ENCODE data around the gene KRTAP2-4. TPM values are rescaled to one million over a fixed set of nuclear protein-coding genes. Genes with fewer than 3 reads are reported as not detected.
A peak's percentile ranks its signal among the peaks of the same experiment; 100 is the strongest.
"Not testable (repeated sequence)": the region's sequence is repeated elsewhere in the genome, so short reads cannot be mapped to it uniquely, and the experiment has no call there.

KRTAP2-4 gene
- total and polyA plus RNA-seq, 2 of the 4 experiments (the other 2 are of a cell fraction): not detected

GRCh38 chr17:41096055-41096454, 30.4 kb upstream of the KRTAP2-4 start:
- Histone ChIP-seq H3K9me3 (ENCODE audit: control insufficient read depth, insufficient read depth, low read length) (no peaks in the 10 kb centered on the region), H3K14ac (replicated peaks; ENCODE audit: low read depth, low read length) (no peak overlapping the region), H2AK9ac (replicated peaks; ENCODE audit: low read depth, low read length, poor library complexity) (no peak overlapping the region), H2AFZ (replicated peaks; ENCODE audit: low read length, poor library complexity) (no peak overlapping the region), H3K4me3 (ENCODE audit: insufficient read depth, low read depth, low read length) (no peak overlapping the region), H4K5ac (ENCODE audit: low read depth, low read length) (no peak overlapping the region; the same call in 1 of the 2 replicates), H3K27ac (ENCODE audit: insufficient read depth, low read length) (no peak overlapping the region), H2BK15ac (ENCODE audit: low read depth, low read length) (no peak overlapping the region), H3K56ac (ENCODE audit: extremely low read depth, insufficient read depth, low read length) (no peak overlapping the region), H4K91ac (ENCODE audit: insufficient read depth, low read depth, low read length) (no peak overlapping the region), H3K4ac (ENCODE audit: low read depth, low read length) (no peak overlapping the region), H2AK5ac (ENCODE audit: low read depth, low read length) (no peak overlapping the region), H4K20me1 (ENCODE audit: insufficient read depth, low read length) (no peaks in the 10 kb centered on the region), H3K9me1 (ENCODE audit: insufficient read depth, low read length) (peaks cover 3% of the 10 kb centered on the region; the same call in 1 of the 2 replicates), H3K4me2 (ENCODE audit: low read depth, low read length) (no peak overlapping the region), H2BK20ac (ENCODE audit: low read depth, low read length) (peak overlapping the region; percentile 39), H2BK5ac (ENCODE audit: low read depth, low read length, poor library complexity, severe bottlenecking) (no peak overlapping the region), H3K4me1 (ENCODE audit: control insufficient read depth, insufficient read depth, low read length) (peaks cover 4% of the 10 kb centered on the region; the same call in 1 of the 2 replicates), H3K36me3 (ENCODE audit: control insufficient read depth, insufficient read depth, low read length) (no peaks in the 10 kb centered on the region), H3K23ac (ENCODE audit: low read depth, low read length) (no peak overlapping the region), H4K8ac (ENCODE audit: low read depth in 2 of 2, low read length in 2 of 2) (no peak overlapping the region), H3K9ac (ENCODE audit: low read depth, low read length) (no peak overlapping the region), H2BK120ac (ENCODE audit: low read depth, low read length) (peak overlapping the region; percentile 56; the same call in 1 of the 2 replicates), H3K18ac (ENCODE audit: low read depth, low read length) (no peak overlapping the region; the same call in 1 of the 2 replicates), H3K27me3 (ENCODE audit: control insufficient read depth, insufficient read depth, low read length) (no peaks in the 10 kb centered on the region), H3K79me1 (ENCODE audit: low read depth in 1 of 2, low read length in 2 of 2) (no peaks in the 10 kb centered on the region)
- in situ Hi-C loops (cut with MboI; ENCODE audit: low sequenced_read_pairs) (no loop called here), intact Hi-C loops (cut with micrococcal nuclease) (no loop called here), dilution Hi-C loops (cut with HindIII; ENCODE audit: low sequenced_read_pairs, unreplicated experiment) (no loop called here)
- no TSS peak for BruUV-seq (replicated peaks)
- CTCF ChIA-PET: interaction anchor here (0.7 kb wide), 1 partner anchor 227 kb away, joined by 3 read pairs; no protein-coding TSS in a partner anchor
- DNase-seq: no peak
- WGBS, 2 experiments (ENCODE audit: extremely low coverage in 2 of 2, insufficient read length in 1 of 2): 70% methylated on average over 2 of the region's 7 CpGs; no CpG with 5 or more reads in 1 of the 2 experiments
- TF ChIP-seq CTCF (conservative IDR thresholded peaks at IDR 0.05; ENCODE audit: low read depth, low read length) (no peak), MAZ (IDR thresholded peaks at IDR 0.05; ENCODE audit: borderline replicate concordance, low read depth, low read length) (no peak), CHD1 (IDR thresholded peaks at IDR 0.05; ENCODE audit: low read depth, low read length) (no peak), SMC3 (IDR thresholded peaks at IDR 0.05; ENCODE audit: low read depth, low read length) (no peak), POLR2A (IDR thresholded peaks at IDR 0.05; ENCODE audit: low read depth, low read length) (no peak), MXI1 (IDR thresholded peaks at IDR 0.05; ENCODE audit: borderline replicate concordance, low read depth, low read length) (no peak), CEBPB (IDR thresholded peaks at IDR 0.05; ENCODE audit: low read depth, low read length) (no peak)
- ATAC-seq (ENCODE audit: low read depth): no peak
- POLR2A ChIA-PET (ENCODE audit: unreplicated experiment): no interaction called here

- ATAC-seq (ENCODE audit: low read depth); H3K4ac ChIP-seq (ENCODE audit: low read depth, low read length); H3K4me1 ChIP-seq (ENCODE audit: control insufficient read depth, insufficient read depth, low read length); H3K4me3 ChIP-seq (ENCODE audit: insufficient read depth, low read depth, low read length); H3K36me3 ChIP-seq (ENCODE audit: control insufficient read depth, insufficient read depth, low read length); CTCF ChIA-PET; H4K5ac ChIP-seq (ENCODE audit: low read depth, low read length); H3K79me1 ChIP-seq (ENCODE audit: low read depth in 1 of 2, low read length in 2 of 2); H3K23ac ChIP-seq (ENCODE audit: low read depth, low read length); H3K56ac ChIP-seq (ENCODE audit: extremely low read depth, insufficient read depth, low read length); H4K8ac ChIP-seq (ENCODE audit: low read depth in 2 of 2, low read length in 2 of 2); H2AFZ ChIP-seq (replicated peaks; ENCODE audit: low read length, poor library complexity); DNase-seq; H2AK9ac ChIP-seq (replicated peaks; ENCODE audit: low read depth, low read length, poor library complexity); H3K27ac ChIP-seq (ENCODE audit: insufficient read depth, low read length); H3K9ac ChIP-seq (ENCODE audit: low read depth, low read length); in situ Hi-C loops (cut with MboI; ENCODE audit: low sequenced_read_pairs); H3K27me3 ChIP-seq (ENCODE audit: control insufficient read depth, insufficient read depth, low read length); H3K14ac ChIP-seq (replicated peaks; ENCODE audit: low read depth, low read length); H4K20me1 ChIP-seq (ENCODE audit: insufficient read depth, low read length); H4K91ac ChIP-seq (ENCODE audit: insufficient read depth, low read depth, low read length); BruUV-seq (replicated peaks); H2BK5ac ChIP-seq (ENCODE audit: low read depth, low read length, poor library complexity, severe bottlenecking); H3K4me2 ChIP-seq (ENCODE audit: low read depth, low read length); H3K18ac ChIP-seq (ENCODE audit: low read depth, low read length); H2BK20ac ChIP-seq (ENCODE audit: low read depth, low read length); dilution Hi-C loops (cut with HindIII; ENCODE audit: low sequenced_read_pairs, unreplicated experiment); H2BK15ac ChIP-seq (ENCODE audit: low read depth, low read length); H2BK120ac ChIP-seq (ENCODE audit: low read depth, low read length); intact Hi-C loops (cut with micrococcal nuclease); H2AK5ac ChIP-seq (ENCODE audit: low read depth, low read length); H3K9me1 ChIP-seq (ENCODE audit: insufficient read depth, low read length); H3K9me3 ChIP-seq (ENCODE audit: control insufficient read depth, insufficient read depth, low read length); POLR2A ChIA-PET (ENCODE audit: unreplicated experiment): not testable (repeated sequence)
- no CpG with 5 or more reads among the region's 4 CpGs for WGBS, 2 experiments (ENCODE audit: extremely low coverage in 2 of 2, insufficient read length in 1 of 2)
Observed at GRCh38 chr17:41088760-41089352, 23.2 kb upstream of the KRTAP2-4 start.

Measured in IMR-90 (cell line).